Raji (cell line): ENCODE data around the gene RABL6.
A peak's percentile ranks its signal among the peaks of the same experiment; 100 is the strongest.

Experiments
- POLR2A ChIP-seq: IDR thresholded peaks from 2 replicates; pipeline ENCODE4 v1.6.1; 2011; ENCODE audit warnings: low read depth, low read length, control low read depth; ENCODE audit not compliant: insufficient read depth

RABL6 gene, protein sequence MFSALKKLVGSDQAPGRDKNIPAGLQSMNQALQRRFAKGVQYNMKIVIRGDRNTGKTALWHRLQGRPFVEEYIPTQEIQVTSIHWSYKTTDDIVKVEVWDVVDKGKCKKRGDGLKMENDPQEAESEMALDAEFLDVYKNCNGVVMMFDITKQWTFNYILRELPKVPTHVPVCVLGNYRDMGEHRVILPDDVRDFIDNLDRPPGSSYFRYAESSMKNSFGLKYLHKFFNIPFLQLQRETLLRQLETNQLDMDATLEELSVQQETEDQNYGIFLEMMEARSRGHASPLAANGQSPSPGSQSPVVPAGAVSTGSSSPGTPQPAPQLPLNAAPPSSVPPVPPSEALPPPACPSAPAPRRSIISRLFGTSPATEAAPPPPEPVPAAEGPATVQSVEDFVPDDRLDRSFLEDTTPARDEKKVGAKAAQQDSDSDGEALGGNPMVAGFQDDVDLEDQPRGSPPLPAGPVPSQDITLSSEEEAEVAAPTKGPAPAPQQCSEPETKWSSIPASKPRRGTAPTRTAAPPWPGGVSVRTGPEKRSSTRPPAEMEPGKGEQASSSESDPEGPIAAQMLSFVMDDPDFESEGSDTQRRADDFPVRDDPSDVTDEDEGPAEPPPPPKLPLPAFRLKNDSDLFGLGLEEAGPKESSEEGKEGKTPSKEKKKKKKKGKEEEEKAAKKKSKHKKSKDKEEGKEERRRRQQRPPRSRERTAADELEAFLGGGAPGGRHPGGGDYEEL

GRCh38 chr9:136807281-136808074, at the start of gene RABL6:
TSS of gene RABL6 (plus strand) at chr9:136807948. CDS start at chr9:136808197, 249 bp downstream.
- TF ChIP-seq POLR2A: peak; percentile 95

GRCh38 chr9:136759001-136759400, 48.7 kb upstream of the RABL6 start:
- TF ChIP-seq POLR2A: no peak

GRCh38 chr9:136759436-136760325, 48.1 kb upstream of the RABL6 start:
- TF ChIP-seq POLR2A: no peak

DNA sequence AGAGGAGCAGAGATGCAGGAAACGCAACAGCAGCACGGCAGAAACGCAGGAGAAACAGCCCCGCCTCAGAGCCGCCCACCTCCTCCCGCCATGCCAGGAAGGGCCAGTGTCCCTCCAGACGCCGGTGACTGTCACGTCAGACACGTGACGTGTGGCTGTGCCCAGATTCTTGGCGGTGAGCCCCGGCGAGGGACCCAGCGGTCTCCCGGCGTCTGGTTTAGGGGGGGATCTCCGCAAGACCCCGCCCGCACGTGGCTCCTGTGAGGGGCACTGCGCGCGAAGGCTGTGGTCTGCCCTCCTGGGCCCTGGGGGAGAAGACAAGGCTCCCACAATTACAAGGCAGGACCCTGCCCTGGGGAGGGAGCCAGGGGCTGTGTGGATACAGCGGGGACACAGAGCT, 47.3 kb upstream of the RABL6 start:
- TF ChIP-seq POLR2A: no peak

- TF ChIP-seq POLR2A: no peak
These were observed 46.2 kb upstream of the RABL6 start for GRCh38 chr9:136761545-136761981.

- no peak for TF ChIP-seq POLR2A
These were observed 45.5 kb upstream of the RABL6 start for GRCh38 chr9:136762221-136762691.

GRCh38 chr9:136762915-136763648, 44.7 kb upstream of the RABL6 start:
- no peak for TF ChIP-seq POLR2A

- TF ChIP-seq POLR2A: no peak
These were observed 44.1 kb upstream of the RABL6 start for GRCh38 chr9:136763649-136764035.

GRCh38 chr9:136764301-136764891, 43.4 kb upstream of the RABL6 start, which contains the start of gene LCN15:
TSS of gene LCN15 (minus strand) at chr9:136764518. CDS start at chr9:136764488, 30 bp downstream.
- no peak for TF ChIP-seq POLR2A

GRCh38 chr9:136765041-136765440, 42.7 kb upstream of the RABL6 start:
- TF ChIP-seq POLR2A: no peak

DNA sequence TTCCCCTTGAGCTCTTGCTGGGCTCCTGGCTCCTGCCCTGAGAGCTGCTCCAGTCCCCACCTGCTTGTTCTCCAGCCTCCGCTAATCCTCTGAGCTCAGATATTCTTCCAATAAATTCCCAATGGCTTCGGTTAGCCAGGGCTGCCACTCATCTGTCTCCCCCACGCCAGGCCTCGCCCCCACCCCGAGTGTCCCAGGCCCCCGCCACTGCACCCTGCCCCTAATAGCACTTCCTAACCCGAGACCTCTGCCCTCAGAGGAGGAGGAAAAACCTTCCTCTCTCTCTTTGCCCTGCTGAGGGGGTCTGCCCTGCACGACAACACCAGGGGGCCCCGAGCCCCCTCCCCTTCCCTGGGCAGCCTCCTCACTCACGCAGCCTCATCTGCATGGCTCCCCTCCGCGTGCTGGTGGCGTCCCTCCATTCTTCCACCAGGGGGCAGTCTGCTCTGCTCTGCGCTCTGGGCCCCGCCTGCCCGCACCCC, 38.0 kb upstream of the RABL6 start:
- no peak for TF ChIP-seq POLR2A

GRCh38 chr9:136771907-136772415, 35.8 kb upstream of the RABL6 start:
- no peak for TF ChIP-seq POLR2A
